AG09309 (cell line): Measurements from ENCODE around the gene MAD1L1.

Experiments
- DNase-seq: peaks from one replicate; pipeline ENCODE4 v3.0.0-alpha.2; 2010; ENCODE audit warnings: low read depth
- H3K4me3 ChIP-seq: 2 replicates; pipeline ENCODE4 v1.5.1; 2011; ENCODE audit warnings: mild to moderate bottlenecking, low read depth, low read length, moderate library complexity; ENCODE audit not compliant: control insufficient read depth
- TF ChIP-seq, protein P1 (sequence below): IDR thresholded peaks from 2 replicates; pipeline ENCODE4 v1.5.1; 2011; ENCODE audit warnings: mild to moderate bottlenecking, low read depth, low read length, inconsistent platforms; ENCODE audit not compliant: insufficient read depth, control insufficient read depth; ENCODE audit errors: missing control alignments

Gene MAD1L1

GRCh38 chr7:1918881-1919525, 313.7 kb downstream of the MAD1L1 start:
- no peak overlapping the region for H3K4me3 ChIP-seq
- TF ChIP-seq, protein P1, sequence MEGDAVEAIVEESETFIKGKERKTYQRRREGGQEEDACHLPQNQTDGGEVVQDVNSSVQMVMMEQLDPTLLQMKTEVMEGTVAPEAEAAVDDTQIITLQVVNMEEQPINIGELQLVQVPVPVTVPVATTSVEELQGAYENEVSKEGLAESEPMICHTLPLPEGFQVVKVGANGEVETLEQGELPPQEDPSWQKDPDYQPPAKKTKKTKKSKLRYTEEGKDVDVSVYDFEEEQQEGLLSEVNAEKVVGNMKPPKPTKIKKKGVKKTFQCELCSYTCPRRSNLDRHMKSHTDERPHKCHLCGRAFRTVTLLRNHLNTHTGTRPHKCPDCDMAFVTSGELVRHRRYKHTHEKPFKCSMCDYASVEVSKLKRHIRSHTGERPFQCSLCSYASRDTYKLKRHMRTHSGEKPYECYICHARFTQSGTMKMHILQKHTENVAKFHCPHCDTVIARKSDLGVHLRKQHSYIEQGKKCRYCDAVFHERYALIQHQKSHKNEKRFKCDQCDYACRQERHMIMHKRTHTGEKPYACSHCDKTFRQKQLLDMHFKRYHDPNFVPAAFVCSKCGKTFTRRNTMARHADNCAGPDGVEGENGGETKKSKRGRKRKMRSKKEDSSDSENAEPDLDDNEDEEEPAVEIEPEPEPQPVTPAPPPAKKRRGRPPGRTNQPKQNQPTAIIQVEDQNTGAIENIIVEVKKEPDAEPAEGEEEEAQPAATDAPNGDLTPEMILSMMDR: no peak
- DNase-seq: no peak

DNA sequence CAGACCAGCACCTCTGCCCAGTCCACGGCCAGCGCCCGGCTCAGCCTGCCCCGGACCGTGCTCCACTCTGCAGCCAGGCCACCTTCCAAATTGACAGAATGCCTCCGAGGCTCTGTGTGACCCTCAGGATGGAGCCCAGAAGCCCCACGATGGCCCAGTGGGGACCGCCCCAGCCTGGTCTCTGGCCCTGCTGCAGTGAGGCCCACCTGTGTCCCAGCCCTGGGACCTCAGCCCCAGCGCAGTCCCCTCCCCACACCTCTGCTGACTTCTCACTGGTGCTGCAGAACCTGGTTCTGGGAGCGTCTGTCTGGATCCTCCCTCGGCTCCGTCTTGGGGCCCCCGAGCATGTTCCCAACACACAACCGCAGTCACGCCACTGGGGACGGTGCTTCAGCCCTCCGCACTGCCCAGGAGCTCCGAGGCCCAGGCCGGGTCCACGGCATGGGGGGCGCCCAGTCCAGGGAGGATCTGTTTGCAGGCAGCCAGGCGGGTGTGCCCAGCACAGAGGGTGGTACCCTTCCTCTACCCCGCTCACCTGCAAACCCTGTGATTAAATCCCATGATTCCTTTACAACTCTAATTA, 314.6 kb downstream of the MAD1L1 start:
- no peak for DNase-seq
- H3K4me3 ChIP-seq: no peak overlapping the region
- TF ChIP-seq, protein P1: no peak

DNA sequence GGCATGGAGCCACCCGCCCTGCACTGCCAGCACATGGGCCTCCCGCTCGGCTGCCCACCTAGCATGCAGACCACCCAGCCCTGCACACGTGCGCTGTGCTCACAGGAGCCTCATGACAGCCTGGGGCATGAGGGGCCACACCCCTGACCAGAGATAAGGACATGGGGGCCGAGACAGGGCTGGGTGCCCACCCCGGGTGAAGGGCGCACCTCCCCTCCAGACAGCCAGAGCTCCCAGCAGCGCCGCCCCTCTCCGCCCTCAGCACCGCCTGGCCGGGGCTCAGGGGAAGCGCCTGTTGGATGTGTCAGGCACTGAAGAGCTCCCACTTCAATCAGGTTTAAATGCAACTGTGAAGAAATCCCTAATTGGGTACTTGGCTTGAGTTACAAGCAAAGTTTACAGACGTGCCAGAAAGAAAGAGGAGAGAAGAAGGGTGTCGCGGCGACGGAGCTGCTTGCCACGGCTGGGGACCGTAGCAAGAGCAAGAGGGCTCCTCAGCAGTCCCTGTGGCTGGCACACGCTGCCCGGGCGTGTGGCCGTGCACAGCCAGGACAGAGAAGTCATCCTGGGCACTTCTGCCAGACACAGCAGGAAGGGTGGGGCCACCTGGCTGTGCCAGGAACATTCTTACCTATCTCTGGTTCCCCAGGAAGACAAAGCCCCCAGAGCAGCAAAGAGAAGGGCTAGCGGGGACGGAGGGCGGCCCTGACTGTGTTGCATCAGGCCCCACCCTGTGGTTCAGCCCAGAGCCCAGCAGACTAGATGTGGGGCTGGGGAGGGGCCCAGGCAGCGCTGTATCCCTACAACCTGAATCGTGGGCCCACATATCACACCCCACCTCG, 315.3 kb downstream of the MAD1L1 start:
- TF ChIP-seq, protein P1: no peak
- H3K4me3 ChIP-seq: no peak overlapping the region
- DNase-seq: no peak

- TF ChIP-seq, protein P1: no peak
- DNase-seq: no peak
- no peak overlapping the region for H3K4me3 ChIP-seq
Measured at GRCh38 chr7:1916601-1916970, 316.2 kb downstream of the MAD1L1 start.

- no peak for DNase-seq
- TF ChIP-seq, protein P1: no peak
- no peak overlapping the region for H3K4me3 ChIP-seq
Measured at GRCh38 chr7:1915956-1916600, 316.7 kb downstream of the MAD1L1 start.

DNA sequence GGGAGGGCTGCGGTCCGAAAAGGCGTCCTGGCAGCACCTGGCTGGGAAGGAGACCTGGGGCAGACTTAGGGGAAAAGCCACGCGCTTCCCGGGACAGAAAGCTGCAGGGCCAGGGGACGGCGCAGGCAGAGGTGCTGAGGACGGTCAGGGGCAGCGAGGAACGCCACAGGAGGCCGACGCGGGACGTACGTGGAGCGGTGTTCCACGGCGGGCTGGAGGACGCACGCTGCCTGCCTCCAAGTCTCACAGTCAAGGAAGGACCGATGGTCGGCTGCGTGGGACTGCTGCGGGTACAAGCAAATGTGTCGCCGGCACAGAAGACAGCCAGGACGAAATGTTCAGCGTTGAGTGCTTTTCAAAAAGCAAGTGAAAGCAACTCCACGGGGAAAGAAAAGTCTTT, 317.4 kb downstream of the MAD1L1 start:
- H3K4me3 ChIP-seq: no peak overlapping the region
- no peak for DNase-seq
- TF ChIP-seq, protein P1: no peak
